GM12878 (cell line): ENCODE results near the gene SYNGAP1. TPM values are rescaled to one million over a fixed set of nuclear protein-coding genes. Genes with fewer than 3 reads are reported as not detected.

ENCODE experiments used
- ASH2L ChIP-seq: fragments of 300-600, 200-600 bp; sonication (generic); IDR thresholded peaks from 2 replicates; pipeline ENCODE4 v1.6.1; 2017; ENCODE audit warnings: low read depth, mild to moderate bottlenecking, borderline replicate concordance
- BCL11A ChIP-seq: IDR thresholded peaks from 2 replicates; pipeline ENCODE4 v1.6.1; 2011; ENCODE audit warnings: low read depth, low read length
- CBFB ChIP-seq: IDR thresholded peaks from 2 replicates; pipeline ENCODE4 v1.6.1; 2016; ENCODE audit warnings: antibody characterized with exemption, low read depth
- E4F1 ChIP-seq: fragments of 450-650 bp; IDR thresholded peaks from 2 replicates; pipeline ENCODE4 v1.6.1; 2018; ENCODE audit warnings: borderline replicate concordance, mild to moderate bottlenecking; ENCODE audit not compliant: partially characterized antibody
- FOS ChIP-seq: IDR thresholded peaks from 3 replicates; pipeline ENCODE4 v1.6.1; 2011; ENCODE audit warnings: borderline replicate concordance; ENCODE audit not compliant: insufficient read length; ENCODE audit errors: extremely low read depth
- JUNB ChIP-seq: IDR thresholded peaks from 2 replicates; pipeline ENCODE4 v1.6.1; 2016; ENCODE audit warnings: antibody characterized with exemption, mild to moderate bottlenecking
- MTA3 ChIP-seq: IDR thresholded peaks from 2 replicates; pipeline ENCODE4 v1.6.1; 2012; ENCODE audit warnings: low read length, inconsistent platforms, borderline replicate concordance
- MXI1 ChIP-seq: fragments of 150-350 bp; IDR thresholded peaks from 2 replicates; pipeline ENCODE4 v1.6.1; 2011; ENCODE audit warnings: low read depth, mild to moderate bottlenecking, inconsistent platforms, low read length, improper control_type of control experiment
- NBN ChIP-seq: fragments of 450-650 bp; IDR thresholded peaks from 2 replicates; pipeline ENCODE4 v1.6.1; 2016
- NFIC ChIP-seq: IDR thresholded peaks from 2 replicates; pipeline ENCODE4 v1.6.1; 2012; ENCODE audit warnings: low read depth, mild to moderate bottlenecking, inconsistent platforms, low read length, moderate library complexity
- NFYB ChIP-seq: IDR thresholded peaks from 2 replicates; pipeline ENCODE4 v1.6.1; 2011; ENCODE audit warnings: low read depth, mild to moderate bottlenecking, low read length, improper control_type of control experiment, moderate library complexity; ENCODE audit not compliant: insufficient read depth
- NRF1 ChIP-seq: conservative IDR thresholded peaks from 2 replicates; pipeline ENCODE4 v1.6.1; 2011; ENCODE audit warnings: mild to moderate bottlenecking, low read depth, low read length, improper control_type of control experiment
- PAX8 ChIP-seq: fragments of 450-650 bp; IDR thresholded peaks from 2 replicates; pipeline ENCODE4 v1.6.1; 2017; ENCODE audit warnings: mild to moderate bottlenecking, moderate library complexity
- RAD21 ChIP-seq: IDR thresholded peaks from 2 replicates; pipeline ENCODE4 v1.6.1; 2011; ENCODE audit warnings: mild to moderate bottlenecking, low read depth, low read length, moderate library complexity; ENCODE audit not compliant: insufficient read depth
- RB1 ChIP-seq: fragments of 450-650 bp; formaldehyde crosslinking; IDR thresholded peaks from 2 replicates; pipeline ENCODE4 v1.6.1; 2017; ENCODE audit warnings: mild to moderate bottlenecking, borderline replicate concordance
- RBBP5 ChIP-seq: fragments of 200-600 bp; sonication (generic); conservative IDR thresholded peaks from 2 replicates; pipeline ENCODE4 v1.6.1; 2016
- SREBF1 ChIP-seq: IDR thresholded peaks from 2 replicates; pipeline ENCODE4 v1.6.1; 2012; ENCODE audit warnings: mild to moderate bottlenecking, low read length
- STAT3 ChIP-seq: IDR thresholded peaks from 2 replicates; pipeline ENCODE4 v1.6.1; 2011; ENCODE audit warnings: low read depth, low read length, improper control_type of control experiment
- TAF1 ChIP-seq: IDR thresholded peaks from 2 replicates; pipeline ENCODE4 v1.6.1; 2011; ENCODE audit warnings: mild to moderate bottlenecking, low read depth, low read length, borderline replicate concordance
- TCF7 ChIP-seq: IDR thresholded peaks from 2 replicates; pipeline ENCODE4 v1.6.1; 2014; ENCODE audit warnings: antibody characterized with exemption, borderline replicate concordance
- YY1 ChIP-seq: IDR thresholded peaks from 2 replicates; pipeline ENCODE4 v1.6.1; 2011; ENCODE audit warnings: low read depth, mild to moderate bottlenecking, low read length
- ZBTB33 ChIP-seq: fragments of 450-650 bp; IDR thresholded peaks from 2 replicates; pipeline ENCODE4 v1.6.1; 2017; ENCODE audit warnings: mild to moderate bottlenecking
- polyA plus RNA-seq, 11 experiments: library from polyadenylated mRNA; depleted of rRNA in 4 of 11; unstranded in 6 of 11; stranded (reverse) in 5 of 11; fragments of >200 nt; fragmentation: Nextera tagmentation in 4 of 11; fragmentation: Illumina TruSeq in 1 of 11; extraction: Ambion mirVana in 4 of 11; extraction: Trizol in 1 of 11; gene quantifications; 1 replicate in 1 of 11; 2 replicates in 10 of 11; pipeline versions ENCODE4 v1.2.1 to v1.2.3, GENCODE V29; 2011 to 2016; ENCODE audit warnings: inconsistent platforms in 2 of 11, missing spikeins in 2 of 11, low read depth in 1 of 11
- total RNA-seq, 4 experiments: library from RNA; depleted of rRNA in 3 of 4; stranded (reverse); fragments of >200 nt in 3 of 4; fragmentation: Illumina TruSeq in 1 of 4; extraction: Trizol in 1 of 4; gene quantifications; 2 replicates each; pipeline versions ENCODE4 v1.2.1 to v1.2.3, GENCODE V29; 2013 to 2021
- TF ChIP-seq, protein P1 (sequence below): IDR thresholded peaks from 2 replicates; pipeline ENCODE4 v1.6.1; 2012; ENCODE audit warnings: low read depth, low read length, improper control_type of control experiment
- TF ChIP-seq, protein P2 (sequence below): fragments of 450-650 bp; IDR thresholded peaks from 2 replicates; pipeline ENCODE4 v1.6.1; 2016; ENCODE audit warnings: mild to moderate bottlenecking

SYNGAP1 gene
- total and polyA plus RNA-seq, 10 of the 15 experiments (the other 5 are each of a cell fraction or from before 2014, with no cell fraction given), result 0.05 to 9.2 (median 1.2) TPM

DNA sequence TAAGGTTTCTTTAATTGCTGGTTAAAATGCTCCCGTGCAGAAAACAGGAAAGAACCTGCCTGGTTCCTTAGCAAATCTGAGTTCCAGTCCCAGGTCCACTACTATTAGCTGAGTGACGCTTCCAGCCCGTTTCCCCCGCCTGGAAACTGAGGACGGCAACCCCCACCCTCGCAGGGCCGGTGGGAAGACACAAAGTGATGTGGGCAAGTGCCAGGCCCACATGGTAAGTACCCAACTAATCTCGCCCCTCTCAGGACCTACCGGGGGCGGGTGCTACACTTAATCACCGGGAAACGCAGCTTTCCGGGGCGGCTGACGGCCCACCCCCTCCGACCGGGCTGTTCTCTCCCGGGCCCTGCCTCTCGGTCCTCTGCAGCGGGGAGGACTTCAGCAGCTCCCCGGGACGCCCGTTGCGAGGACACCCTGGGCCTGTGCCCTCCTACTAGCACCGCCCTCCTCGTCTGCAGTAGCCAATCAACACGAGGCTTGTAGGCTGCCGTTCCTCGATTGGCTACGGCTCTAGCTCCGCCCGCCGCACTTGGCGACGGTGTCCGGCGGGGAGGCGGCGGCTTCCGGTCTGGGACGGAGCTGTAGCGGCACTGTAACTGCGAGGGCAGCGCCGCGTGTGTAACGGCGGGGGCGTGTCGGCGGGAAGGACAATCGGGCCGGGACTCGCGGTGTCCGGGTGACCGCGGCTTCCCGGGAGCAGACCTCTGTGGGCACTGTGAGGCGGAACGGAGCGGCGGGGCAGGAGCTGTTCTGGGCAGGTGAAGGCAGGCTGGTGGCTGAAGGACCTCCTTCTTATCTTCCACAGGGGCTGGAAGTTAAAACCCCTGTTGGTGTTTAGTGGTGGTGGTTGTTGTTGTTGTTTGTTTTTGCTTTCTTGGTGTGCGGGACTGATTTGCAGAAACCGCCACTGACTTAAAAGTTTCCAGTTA lies 34.4 kb downstream of the SYNGAP1 start, which contains the start of gene ZBTB9 (continued):
- TF ChIP-seq NBN, result 0 out of 2 replicates have a peak, but pooled peaks have one; percentile 20
- TF ChIP-seq MXI1, result peak; percentile 96
- TF ChIP-seq CBFB, result no peak
- TF ChIP-seq SREBF1, result no peak
- TF ChIP-seq NFIC, result no peak
- TF ChIP-seq JUNB, result no peak
- TF ChIP-seq TAF1, result peak; percentile 70; the same call in 1 of the 2 replicates
- no peak for TF ChIP-seq BCL11A
- TF ChIP-seq YY1, result peak; percentile 47; the same call in 1 of the 2 replicates
- TF ChIP-seq TCF7, result no peak
- TF ChIP-seq, protein P1, sequence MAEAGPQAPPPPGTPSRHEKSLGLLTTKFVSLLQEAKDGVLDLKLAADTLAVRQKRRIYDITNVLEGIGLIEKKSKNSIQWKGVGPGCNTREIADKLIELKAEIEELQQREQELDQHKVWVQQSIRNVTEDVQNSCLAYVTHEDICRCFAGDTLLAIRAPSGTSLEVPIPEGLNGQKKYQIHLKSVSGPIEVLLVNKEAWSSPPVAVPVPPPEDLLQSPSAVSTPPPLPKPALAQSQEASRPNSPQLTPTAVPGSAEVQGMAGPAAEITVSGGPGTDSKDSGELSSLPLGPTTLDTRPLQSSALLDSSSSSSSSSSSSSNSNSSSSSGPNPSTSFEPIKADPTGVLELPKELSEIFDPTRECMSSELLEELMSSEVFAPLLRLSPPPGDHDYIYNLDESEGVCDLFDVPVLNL, result no peak
- TF ChIP-seq ZBTB33, result no peak
- TF ChIP-seq NRF1, result no peak
- peak; percentile 36; the same call in 1 of the 2 replicates for TF ChIP-seq RB1
- peak; percentile 52 for TF ChIP-seq E4F1
- peak; percentile 74; the same call in 1 of the 2 replicates for TF ChIP-seq NFYB
- TF ChIP-seq RBBP5, result no peak
- TF ChIP-seq RAD21, result no peak
- TF ChIP-seq STAT3, result no peak
- no peak for TF ChIP-seq PAX8
- TF ChIP-seq, protein P2, sequence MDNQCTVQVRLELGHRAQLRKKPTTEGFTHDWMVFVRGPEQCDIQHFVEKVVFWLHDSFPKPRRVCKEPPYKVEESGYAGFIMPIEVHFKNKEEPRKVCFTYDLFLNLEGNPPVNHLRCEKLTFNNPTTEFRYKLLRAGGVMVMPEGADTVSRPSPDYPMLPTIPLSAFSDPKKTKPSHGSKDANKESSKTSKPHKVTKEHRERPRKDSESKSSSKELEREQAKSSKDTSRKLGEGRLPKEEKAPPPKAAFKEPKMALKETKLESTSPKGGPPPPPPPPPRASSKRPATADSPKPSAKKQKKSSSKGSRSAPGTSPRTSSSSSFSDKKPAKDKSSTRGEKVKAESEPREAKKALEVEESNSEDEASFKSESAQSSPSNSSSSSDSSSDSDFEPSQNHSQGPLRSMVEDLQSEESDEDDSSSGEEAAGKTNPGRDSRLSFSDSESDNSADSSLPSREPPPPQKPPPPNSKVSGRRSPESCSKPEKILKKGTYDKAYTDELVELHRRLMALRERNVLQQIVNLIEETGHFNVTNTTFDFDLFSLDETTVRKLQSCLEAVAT, result no peak
- peak; percentile 73 for TF ChIP-seq FOS
- TF ChIP-seq ASH2L, result no peak
- no peak for TF ChIP-seq MTA3
